GM23338 (cell line): Measurements from ENCODE around the gene LOC101059915.

ENCODE experiments used
- CREB1 ChIP-seq: fragments of 250-450 bp; sonication (Bioruptor Pico); IDR thresholded peaks from 2 replicates; pipeline ENCODE4 v1.5.0; 2020; ENCODE audit warnings: low read depth, mild to moderate bottlenecking, moderate library complexity
- EZH2 ChIP-seq: fragments of 200-600 bp; sonication (generic); IDR thresholded peaks from one replicate; pipeline ENCODE4 v1.8.0; 2017; ENCODE audit warnings: antibody characterized with exemption, mild to moderate bottlenecking, low read depth; ENCODE audit not compliant: unreplicated experiment
- EZH2phosphoT487 ChIP-seq: fragments of 200-600 bp; sonication (generic); IDR thresholded peaks from one replicate; pipeline ENCODE4 v1.8.1; 2018; ENCODE audit warnings: antibody characterized with exemption; ENCODE audit not compliant: unreplicated experiment
- JUNB ChIP-seq: IDR thresholded peaks from one replicate; pipeline ENCODE4 v1.6.1; 2016; ENCODE audit warnings: antibody characterized with exemption; ENCODE audit not compliant: unreplicated experiment
- NANOG ChIP-seq: IDR thresholded peaks from 2 replicates; pipeline ENCODE4 v1.6.1; 2016; ENCODE audit warnings: antibody characterized with exemption, borderline replicate concordance
- POLR2AphosphoS5 ChIP-seq: IDR thresholded peaks from 2 replicates; pipeline ENCODE4 v1.6.1; 2016; ENCODE audit warnings: antibody characterized with exemption, low read depth
- REST ChIP-seq: IDR thresholded peaks from one replicate; pipeline ENCODE4 v1.6.1; 2018; ENCODE audit warnings: antibody characterized with exemption; ENCODE audit not compliant: unreplicated experiment
- ZNF114 ChIP-seq: fragments of 250-450 bp; sonication (Bioruptor Pico); IDR thresholded peaks from 2 replicates; pipeline ENCODE4 v1.5.0; 2020; ENCODE audit warnings: mild to moderate bottlenecking, moderate library complexity
- ZNF331 ChIP-seq: fragments of 250-450 bp; sonication (Bioruptor Pico); IDR thresholded peaks from 2 replicates; pipeline ENCODE4 v1.5.0; 2020; ENCODE audit warnings: low read depth, mild to moderate bottlenecking, moderate library complexity
- TF ChIP-seq, protein P1 (sequence below), 2 experiments: fragments of 200-600 bp in 1 of 2; sonication (generic) in 1 of 2; conservative IDR thresholded peaks; 2 replicates each; pipeline versions ENCODE4 v1.5.1 to v1.6.1; 2016 to 2017; ENCODE audit warnings: antibody characterized with exemption in 2 of 2, low read depth in 2 of 2, mild to moderate bottlenecking in 2 of 2, moderate library complexity in 1 of 2
- TF ChIP-seq, protein P2 (sequence below): IDR thresholded peaks from 2 replicates; pipeline ENCODE4 v1.6.1; 2016; ENCODE audit warnings: antibody characterized with exemption
- TF ChIP-seq, protein P3 (sequence below): fragments of 250-450 bp; sonication (Bioruptor Pico); IDR thresholded peaks from 2 replicates; pipeline ENCODE4 v1.5.0; 2020; ENCODE audit warnings: mild to moderate bottlenecking, moderate library complexity

GRCh38 chrX:71621603-71622002 lies 45.7 kb upstream of the LOC101059915 start:
- TF ChIP-seq, protein P1, sequence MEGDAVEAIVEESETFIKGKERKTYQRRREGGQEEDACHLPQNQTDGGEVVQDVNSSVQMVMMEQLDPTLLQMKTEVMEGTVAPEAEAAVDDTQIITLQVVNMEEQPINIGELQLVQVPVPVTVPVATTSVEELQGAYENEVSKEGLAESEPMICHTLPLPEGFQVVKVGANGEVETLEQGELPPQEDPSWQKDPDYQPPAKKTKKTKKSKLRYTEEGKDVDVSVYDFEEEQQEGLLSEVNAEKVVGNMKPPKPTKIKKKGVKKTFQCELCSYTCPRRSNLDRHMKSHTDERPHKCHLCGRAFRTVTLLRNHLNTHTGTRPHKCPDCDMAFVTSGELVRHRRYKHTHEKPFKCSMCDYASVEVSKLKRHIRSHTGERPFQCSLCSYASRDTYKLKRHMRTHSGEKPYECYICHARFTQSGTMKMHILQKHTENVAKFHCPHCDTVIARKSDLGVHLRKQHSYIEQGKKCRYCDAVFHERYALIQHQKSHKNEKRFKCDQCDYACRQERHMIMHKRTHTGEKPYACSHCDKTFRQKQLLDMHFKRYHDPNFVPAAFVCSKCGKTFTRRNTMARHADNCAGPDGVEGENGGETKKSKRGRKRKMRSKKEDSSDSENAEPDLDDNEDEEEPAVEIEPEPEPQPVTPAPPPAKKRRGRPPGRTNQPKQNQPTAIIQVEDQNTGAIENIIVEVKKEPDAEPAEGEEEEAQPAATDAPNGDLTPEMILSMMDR (conservative IDR thresholded peaks at IDR 0.05; ENCODE audit: low read depth in 2 of 2) = no peak
- TF ChIP-seq REST (no peak), ZNF331 (CRISPR knock-in tag) (no peak), ZNF114 (no peak), POLR2AphosphoS5 (no peak), EZH2 (no peak), JUNB (no peak), EZH2phosphoT487 (no peak), NANOG (no peak), CREB1 (CRISPR knock-in tag) (no peak)
- TF ChIP-seq, protein P2, sequence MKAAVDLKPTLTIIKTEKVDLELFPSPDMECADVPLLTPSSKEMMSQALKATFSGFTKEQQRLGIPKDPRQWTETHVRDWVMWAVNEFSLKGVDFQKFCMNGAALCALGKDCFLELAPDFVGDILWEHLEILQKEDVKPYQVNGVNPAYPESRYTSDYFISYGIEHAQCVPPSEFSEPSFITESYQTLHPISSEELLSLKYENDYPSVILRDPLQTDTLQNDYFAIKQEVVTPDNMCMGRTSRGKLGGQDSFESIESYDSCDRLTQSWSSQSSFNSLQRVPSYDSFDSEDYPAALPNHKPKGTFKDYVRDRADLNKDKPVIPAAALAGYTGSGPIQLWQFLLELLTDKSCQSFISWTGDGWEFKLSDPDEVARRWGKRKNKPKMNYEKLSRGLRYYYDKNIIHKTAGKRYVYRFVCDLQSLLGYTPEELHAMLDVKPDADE = no peak
- TF ChIP-seq, protein P3, sequence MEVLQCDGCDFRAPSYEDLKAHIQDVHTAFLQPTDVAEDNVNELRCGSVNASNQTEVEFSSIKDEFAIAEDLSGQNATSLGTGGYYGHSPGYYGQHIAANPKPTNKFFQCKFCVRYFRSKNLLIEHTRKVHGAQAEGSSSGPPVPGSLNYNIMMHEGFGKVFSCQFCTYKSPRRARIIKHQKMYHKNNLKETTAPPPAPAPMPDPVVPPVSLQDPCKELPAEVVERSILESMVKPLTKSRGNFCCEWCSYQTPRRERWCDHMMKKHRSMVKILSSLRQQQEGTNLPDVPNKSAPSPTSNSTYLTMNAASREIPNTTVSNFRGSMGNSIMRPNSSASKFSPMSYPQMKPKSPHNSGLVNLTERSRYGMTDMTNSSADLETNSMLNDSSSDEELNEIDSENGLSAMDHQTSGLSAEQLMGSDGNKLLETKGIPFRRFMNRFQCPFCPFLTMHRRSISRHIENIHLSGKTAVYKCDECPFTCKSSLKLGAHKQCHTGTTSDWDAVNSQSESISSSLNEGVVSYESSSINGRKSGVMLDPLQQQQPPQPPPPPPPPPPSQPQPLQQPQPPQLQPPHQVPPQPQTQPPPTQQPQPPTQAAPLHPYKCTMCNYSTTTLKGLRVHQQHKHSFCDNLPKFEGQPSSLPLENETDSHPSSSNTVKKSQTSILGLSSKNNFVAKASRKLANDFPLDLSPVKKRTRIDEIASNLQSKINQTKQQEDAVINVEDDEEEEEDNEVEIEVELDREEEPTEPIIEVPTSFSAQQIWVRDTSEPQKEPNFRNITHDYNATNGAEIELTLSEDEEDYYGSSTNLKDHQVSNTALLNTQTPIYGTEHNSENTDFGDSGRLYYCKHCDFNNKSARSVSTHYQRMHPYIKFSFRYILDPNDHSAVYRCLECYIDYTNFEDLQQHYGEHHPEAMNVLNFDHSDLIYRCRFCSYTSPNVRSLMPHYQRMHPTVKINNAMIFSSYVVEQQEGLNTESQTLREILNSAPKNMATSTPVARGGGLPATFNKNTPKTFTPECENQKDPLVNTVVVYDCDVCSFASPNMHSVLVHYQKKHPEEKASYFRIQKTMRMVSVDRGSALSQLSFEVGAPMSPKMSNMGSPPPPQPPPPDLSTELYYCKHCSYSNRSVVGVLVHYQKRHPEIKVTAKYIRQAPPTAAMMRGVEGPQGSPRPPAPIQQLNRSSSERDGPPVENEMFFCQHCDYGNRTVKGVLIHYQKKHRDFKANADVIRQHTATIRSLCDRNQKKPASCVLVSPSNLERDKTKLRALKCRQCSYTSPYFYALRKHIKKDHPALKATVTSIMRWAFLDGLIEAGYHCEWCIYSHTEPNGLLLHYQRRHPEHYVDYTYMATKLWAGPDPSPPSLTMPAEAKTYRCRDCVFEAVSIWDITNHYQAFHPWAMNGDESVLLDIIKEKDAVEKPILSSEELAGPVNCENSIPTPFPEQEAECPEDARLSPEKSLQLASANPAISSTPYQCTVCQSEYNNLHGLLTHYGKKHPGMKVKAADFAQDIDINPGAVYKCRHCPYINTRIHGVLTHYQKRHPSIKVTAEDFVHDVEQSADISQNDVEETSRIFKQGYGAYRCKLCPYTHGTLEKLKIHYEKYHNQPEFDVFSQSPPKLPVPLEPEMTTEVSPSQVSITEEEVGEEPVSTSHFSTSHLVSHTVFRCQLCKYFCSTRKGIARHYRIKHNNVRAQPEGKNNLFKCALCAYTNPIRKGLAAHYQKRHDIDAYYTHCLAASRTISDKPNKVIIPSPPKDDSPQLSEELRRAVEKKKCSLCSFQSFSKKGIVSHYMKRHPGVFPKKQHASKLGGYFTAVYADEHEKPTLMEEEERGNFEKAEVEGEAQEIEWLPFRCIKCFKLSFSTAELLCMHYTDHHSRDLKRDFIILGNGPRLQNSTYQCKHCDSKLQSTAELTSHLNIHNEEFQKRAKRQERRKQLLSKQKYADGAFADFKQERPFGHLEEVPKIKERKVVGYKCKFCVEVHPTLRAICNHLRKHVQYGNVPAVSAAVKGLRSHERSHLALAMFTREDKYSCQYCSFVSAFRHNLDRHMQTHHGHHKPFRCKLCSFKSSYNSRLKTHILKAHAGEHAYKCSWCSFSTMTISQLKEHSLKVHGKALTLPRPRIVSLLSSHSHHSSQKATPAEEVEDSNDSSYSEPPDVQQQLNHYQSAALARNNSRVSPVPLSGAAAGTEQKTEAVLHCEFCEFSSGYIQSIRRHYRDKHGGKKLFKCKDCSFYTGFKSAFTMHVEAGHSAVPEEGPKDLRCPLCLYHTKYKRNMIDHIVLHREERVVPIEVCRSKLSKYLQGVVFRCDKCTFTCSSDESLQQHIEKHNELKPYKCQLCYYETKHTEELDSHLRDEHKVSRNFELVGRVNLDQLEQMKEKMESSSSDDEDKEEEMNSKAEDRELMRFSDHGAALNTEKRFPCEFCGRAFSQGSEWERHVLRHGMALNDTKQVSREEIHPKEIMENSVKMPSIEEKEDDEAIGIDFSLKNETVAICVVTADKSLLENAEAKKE (CRISPR knock-in tag) = no peak
